ENCODE data around the gene CCDC149.

DNA sequence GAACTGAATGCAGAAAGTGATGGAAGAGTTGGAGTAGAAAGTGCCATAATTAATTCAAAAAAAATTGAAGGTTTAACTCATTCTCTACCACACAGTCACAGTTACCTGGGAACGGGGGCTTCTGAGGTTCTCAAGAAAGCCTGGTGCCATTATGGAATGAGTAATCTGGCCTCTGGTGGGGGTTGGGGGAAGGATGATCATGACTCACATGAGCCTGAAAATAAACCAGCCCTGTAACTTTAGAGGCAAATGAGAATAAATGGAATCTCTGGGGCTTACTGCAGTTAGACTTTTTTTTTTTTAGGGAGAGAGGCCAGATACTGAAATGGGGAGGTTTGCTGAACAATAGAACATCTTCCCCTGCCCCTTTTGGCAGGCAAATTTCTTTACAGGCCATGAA is 62.2 kb downstream of the CCDC149 start:
- no peak for TF ChIP-seq YY1 (IDR thresholded peaks at IDR 0.05; ENCODE audit: borderline replicate concordance in 1 of 3, control insufficient read depth in 1 of 3, extremely low read depth in 1 of 3, insufficient read depth in 3 of 3, insufficient read length in 1 of 3, insufficient replicate concordance in 2 of 3, low read depth in 1 of 3, low read length in 2 of 3)
- no peak for TF ChIP-seq TARDBP (IDR thresholded peaks at IDR 0.05)
- TF ChIP-seq, protein P1, sequence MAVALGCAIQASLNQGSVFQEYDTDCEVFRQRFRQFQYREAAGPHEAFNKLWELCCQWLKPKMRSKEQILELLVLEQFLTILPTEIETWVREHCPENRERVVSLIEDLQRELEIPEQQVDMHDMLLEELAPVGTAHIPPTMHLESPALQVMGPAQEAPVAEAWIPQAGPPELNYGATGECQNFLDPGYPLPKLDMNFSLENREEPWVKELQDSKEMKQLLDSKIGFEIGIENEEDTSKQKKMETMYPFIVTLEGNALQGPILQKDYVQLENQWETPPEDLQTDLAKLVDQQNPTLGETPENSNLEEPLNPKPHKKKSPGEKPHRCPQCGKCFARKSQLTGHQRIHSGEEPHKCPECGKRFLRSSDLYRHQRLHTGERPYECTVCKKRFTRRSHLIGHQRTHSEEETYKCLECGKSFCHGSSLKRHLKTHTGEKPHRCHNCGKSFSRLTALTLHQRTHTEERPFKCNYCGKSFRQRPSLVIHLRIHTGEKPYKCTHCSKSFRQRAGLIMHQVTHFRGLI (CRISPR knock-in tag; IDR thresholded peaks at IDR 0.05), result no peak
- no peak for TF ChIP-seq POLR2A (conservative IDR thresholded peaks at IDR 0.05)
- no peak for TF ChIP-seq ZBTB7A (IDR thresholded peaks at IDR 0.05; ENCODE audit: borderline replicate concordance, control insufficient read depth, low read depth, low read length)
- no peak for TF ChIP-seq RAD51 (IDR thresholded peaks at IDR 0.05; ENCODE audit: borderline replicate concordance, low read depth)
- no peak for TF ChIP-seq GATAD2B (IDR thresholded peaks at IDR 0.05; ENCODE audit: borderline replicate concordance)
- no peak for TF ChIP-seq HDAC2 (IDR thresholded peaks at IDR 0.05)
- TF ChIP-seq, protein P2, sequence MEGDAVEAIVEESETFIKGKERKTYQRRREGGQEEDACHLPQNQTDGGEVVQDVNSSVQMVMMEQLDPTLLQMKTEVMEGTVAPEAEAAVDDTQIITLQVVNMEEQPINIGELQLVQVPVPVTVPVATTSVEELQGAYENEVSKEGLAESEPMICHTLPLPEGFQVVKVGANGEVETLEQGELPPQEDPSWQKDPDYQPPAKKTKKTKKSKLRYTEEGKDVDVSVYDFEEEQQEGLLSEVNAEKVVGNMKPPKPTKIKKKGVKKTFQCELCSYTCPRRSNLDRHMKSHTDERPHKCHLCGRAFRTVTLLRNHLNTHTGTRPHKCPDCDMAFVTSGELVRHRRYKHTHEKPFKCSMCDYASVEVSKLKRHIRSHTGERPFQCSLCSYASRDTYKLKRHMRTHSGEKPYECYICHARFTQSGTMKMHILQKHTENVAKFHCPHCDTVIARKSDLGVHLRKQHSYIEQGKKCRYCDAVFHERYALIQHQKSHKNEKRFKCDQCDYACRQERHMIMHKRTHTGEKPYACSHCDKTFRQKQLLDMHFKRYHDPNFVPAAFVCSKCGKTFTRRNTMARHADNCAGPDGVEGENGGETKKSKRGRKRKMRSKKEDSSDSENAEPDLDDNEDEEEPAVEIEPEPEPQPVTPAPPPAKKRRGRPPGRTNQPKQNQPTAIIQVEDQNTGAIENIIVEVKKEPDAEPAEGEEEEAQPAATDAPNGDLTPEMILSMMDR (IDR thresholded peaks at IDR 0.05 in 2 of 3, conservative IDR thresholded peaks at IDR 0.05 in 1 of 3; ENCODE audit: insufficient read depth in 2 of 3, low read depth in 1 of 3, low read length in 3 of 3), result no peak
- TF ChIP-seq, protein P3, sequence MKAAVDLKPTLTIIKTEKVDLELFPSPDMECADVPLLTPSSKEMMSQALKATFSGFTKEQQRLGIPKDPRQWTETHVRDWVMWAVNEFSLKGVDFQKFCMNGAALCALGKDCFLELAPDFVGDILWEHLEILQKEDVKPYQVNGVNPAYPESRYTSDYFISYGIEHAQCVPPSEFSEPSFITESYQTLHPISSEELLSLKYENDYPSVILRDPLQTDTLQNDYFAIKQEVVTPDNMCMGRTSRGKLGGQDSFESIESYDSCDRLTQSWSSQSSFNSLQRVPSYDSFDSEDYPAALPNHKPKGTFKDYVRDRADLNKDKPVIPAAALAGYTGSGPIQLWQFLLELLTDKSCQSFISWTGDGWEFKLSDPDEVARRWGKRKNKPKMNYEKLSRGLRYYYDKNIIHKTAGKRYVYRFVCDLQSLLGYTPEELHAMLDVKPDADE (conservative IDR thresholded peaks at IDR 0.05; ENCODE audit: control insufficient read depth, low read depth, low read length), result no peak
- TF ChIP-seq, protein P4, sequence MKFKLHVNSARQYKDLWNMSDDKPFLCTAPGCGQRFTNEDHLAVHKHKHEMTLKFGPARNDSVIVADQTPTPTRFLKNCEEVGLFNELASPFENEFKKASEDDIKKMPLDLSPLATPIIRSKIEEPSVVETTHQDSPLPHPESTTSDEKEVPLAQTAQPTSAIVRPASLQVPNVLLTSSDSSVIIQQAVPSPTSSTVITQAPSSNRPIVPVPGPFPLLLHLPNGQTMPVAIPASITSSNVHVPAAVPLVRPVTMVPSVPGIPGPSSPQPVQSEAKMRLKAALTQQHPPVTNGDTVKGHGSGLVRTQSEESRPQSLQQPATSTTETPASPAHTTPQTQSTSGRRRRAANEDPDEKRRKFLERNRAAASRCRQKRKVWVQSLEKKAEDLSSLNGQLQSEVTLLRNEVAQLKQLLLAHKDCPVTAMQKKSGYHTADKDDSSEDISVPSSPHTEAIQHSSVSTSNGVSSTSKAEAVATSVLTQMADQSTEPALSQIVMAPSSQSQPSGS (CRISPR knock-in tag; IDR thresholded peaks at IDR 0.05), result no peak
- TF ChIP-seq FOXJ3 (CRISPR knock-in tag; IDR thresholded peaks at IDR 0.05), result no peak
- TF ChIP-seq ZNF586 (CRISPR knock-in tag; conservative IDR thresholded peaks at IDR 0.05), result no peak
